Measurements from ENCODE around the gene NOTCH3.

NOTCH3 gene

DNA sequence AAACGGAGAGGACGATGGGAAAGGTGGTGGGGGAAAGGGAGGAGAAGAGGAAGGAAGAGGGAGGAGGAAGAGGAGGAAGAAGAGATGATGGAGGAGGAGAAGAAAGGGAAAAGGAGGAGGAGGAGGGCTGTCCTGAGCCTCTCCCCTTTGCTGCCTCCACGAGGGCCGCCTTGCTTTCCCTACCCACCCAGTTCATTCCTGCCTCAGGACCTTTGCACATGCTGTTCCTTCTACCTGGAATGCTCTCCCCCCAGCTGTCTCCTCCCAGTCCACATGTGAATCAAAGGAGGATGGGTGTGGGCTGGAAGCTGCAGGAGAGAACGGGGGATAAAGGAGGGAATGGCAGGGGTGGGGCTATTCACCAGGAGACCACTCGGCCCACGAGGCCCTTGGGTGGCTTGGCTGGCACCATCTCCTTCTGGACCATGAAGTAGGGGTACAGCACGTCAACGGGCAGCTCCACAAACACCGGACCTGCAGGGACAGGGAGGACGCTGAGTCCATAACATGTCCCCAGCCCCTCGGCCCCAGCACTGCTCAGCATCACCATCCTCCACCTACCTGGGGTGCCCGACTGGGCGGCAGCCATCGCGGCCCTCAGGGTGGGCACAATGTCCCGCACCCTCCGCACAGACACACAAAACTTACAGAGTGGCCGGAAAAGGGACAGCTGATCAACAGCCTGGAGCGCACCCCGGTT lies 78.3 kb downstream of the NOTCH3 start:
- TF ChIP-seq, protein P1, sequence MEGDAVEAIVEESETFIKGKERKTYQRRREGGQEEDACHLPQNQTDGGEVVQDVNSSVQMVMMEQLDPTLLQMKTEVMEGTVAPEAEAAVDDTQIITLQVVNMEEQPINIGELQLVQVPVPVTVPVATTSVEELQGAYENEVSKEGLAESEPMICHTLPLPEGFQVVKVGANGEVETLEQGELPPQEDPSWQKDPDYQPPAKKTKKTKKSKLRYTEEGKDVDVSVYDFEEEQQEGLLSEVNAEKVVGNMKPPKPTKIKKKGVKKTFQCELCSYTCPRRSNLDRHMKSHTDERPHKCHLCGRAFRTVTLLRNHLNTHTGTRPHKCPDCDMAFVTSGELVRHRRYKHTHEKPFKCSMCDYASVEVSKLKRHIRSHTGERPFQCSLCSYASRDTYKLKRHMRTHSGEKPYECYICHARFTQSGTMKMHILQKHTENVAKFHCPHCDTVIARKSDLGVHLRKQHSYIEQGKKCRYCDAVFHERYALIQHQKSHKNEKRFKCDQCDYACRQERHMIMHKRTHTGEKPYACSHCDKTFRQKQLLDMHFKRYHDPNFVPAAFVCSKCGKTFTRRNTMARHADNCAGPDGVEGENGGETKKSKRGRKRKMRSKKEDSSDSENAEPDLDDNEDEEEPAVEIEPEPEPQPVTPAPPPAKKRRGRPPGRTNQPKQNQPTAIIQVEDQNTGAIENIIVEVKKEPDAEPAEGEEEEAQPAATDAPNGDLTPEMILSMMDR (IDR thresholded peaks at IDR 0.05): no peak

DNA sequence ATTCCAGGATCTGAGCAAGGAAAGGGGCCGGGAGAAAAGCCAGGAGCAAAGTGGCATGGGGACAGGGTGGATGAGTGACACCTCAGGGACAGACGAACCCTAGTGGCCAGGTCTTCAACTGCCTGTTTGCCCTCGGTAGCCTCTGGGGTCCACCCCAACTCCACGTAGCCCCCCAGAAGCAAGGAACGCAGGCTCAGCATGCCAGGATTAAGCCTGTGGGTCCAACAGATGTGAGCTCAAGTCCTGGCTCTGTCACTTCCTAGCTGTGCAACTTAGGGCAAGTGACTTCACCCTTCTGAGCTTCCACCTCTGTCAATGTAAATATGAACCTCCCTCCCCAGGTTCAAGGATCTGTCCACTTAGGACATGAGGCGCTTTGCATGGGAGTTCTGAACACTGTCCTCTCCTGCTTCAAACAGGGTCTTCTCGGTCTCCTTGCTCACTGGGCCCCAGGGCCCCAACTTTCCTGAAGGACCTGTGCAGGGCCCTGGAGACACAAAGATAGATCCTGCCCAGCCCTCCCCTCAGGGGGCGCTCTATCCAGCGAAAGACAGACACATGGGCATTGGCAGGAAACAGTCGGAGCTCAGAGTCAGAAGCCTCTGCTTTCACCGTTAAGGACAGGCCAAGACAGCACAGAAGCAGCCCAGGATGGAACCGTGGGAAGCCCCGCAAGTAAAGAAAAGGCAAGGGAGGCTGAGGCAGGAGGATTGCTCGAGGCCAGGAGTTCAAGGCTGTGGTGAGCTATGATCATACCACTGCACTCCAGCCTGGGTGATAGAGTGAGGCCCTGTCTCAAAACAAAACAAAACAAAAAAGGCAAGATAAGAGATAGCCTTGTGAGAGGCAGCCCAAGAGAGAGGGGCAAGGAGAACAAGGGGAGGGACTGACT lies 80.4 kb downstream of the NOTCH3 start:
- TF ChIP-seq, protein P1 (IDR thresholded peaks at IDR 0.05): no peak

DNA sequence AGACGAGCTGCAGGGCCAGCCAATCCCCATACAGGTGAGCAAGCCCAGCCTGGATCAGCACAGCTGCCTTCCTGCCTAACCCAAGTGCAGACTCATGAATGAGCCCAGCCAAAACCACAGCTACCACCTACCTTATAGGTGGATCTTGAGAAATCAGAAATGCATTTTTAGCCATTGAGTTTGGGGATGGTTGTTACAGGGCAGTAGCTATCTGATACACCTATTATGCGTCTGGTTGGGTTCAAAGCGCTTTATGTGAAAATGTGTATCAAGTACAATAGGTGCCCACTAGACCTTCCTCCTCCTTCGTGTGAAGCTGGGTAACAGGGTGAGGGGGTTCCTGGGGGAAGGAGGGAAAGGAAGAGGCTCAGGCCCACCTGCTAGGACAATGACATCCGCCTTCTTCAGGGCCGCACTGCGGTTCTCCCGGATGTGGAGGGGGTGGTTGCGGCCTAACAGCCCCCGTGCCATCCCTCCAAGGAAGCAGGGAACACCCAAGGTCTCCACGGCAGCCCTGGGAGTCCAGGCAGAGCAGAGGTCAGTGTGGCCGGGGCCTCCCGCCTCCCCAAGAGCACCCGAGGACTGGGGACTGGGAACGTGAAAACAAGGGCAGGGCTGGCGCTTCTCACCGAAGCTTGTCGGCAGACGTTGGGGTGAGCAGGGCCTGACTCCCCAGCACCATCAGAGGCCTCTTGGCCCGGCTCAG lies 81.9 kb downstream of the NOTCH3 start:
- TF ChIP-seq, protein P1 (IDR thresholded peaks at IDR 0.05): no peak

DNA sequence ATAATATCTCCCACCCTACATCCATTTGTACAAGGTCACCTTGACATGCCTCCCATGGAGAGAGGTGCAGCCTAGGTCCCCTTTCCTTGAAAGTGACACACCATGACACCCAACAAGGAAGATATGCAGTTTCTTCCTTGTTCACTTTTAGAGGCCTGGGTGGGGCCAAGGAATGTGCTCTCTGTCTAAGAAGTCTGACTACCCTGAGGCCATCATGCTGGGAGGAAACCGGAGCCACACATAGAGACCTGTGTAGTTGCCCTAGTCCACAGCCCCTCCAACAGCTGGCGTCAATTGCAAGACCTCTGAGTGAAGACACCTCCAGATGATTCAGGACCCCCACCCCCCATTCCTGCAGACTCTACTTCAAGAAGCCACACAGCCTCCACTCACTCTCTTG lies 82.5 kb downstream of the NOTCH3 start:
- TF ChIP-seq, protein P1 (IDR thresholded peaks at IDR 0.05): no peak

DNA sequence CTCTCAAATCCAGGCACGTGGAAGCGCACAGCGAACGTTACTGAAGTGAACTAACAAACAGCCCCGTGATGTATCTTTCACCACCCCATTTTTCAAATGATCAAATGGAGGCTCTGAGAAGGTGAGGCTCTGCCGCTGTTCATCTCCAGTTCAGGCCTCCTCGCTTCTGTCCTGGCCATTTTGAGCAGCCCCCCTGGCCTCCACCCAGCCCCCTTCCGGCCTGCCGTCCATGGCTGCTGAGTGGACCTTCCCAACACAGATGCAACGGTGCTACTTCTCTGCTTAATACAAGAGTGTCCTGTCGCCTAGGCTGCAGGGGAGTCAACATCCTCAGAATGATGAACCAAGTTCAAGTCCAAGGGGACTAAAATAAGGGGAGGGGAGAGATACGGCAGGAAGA lies 83.9 kb downstream of the NOTCH3 start:
- TF ChIP-seq, protein P1 (IDR thresholded peaks at IDR 0.05): no peak

DNA sequence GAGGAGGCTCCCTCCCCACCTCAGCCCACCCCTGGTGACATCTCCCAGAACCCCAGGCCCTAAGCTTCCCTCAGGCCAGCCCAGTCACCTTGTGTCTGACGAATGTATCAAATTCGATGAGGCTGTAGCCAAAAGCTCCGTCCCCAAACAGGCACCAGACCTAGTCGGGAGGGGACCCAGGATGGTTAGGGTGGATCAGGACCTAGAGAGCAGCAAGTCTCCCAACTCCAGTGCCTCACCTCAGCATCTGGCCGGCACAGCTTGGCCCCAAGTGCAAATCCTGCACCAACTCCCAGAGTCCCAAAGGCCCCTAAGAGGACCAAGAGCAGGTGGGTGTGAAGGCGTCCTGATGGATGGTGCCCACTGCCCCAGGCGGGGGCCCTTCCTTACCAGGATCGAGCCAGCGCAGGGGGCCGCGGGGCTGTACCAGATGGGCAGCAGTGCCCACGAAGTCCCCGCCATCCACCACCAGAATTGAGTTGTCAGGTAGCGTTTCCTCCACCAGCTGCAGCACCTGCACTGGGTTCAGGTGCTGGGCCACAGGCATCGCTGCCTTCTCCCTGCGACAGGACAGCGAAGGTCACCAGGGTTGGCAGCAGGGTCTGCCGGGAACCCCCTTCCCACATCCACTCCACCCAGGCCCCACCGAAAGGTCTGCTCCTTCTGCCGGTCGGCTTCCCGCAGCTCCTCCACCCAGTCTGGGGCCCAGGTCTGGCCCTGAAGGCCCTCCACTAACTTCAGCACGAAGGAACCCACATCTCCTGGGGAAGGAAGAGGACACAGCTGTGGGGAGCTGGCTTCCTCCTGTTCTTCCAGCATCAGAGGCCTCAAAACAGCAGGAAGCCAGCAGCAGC lies 84.8 kb downstream of the NOTCH3 start:
- TF ChIP-seq, protein P1 (IDR thresholded peaks at IDR 0.05): no peak

DNA sequence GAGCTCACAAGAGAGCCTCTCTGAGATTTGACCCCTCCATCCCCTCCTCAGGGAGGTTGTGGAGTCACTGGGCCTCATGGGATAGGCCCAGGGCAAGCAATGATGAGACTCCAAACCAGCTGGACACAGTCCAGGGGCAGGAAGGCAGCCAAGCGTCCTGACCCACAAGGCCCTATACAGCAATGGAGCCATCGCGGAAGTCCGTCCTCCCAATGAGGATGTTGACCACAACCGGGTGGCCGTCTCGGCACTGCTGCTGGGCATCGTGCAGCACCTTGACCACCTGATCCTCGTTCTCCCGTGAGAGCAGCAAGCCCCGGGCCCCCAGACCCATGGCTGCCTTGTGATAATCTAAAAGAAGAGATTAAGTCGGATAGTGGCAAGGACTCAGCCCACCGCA lies 85.7 kb downstream of the NOTCH3 start:
- TF ChIP-seq, protein P1 (IDR thresholded peaks at IDR 0.05): no peak

Data from LNCAP (cell line).